Uterus (tissue), 4 donors: Measurements from ENCODE around the gene HOXA13. TPM values are rescaled to one million over a fixed set of nuclear protein-coding genes. Genes with fewer than 3 reads are reported as not detected.

Experiments
- DNase-seq, 2 donors: peaks; one replicate each; pipeline ENCODE4 v3.0.0-alpha.2; 2019 to 2020
- H3K27ac ChIP-seq, 2 donors: fragments of 200-600 bp; sonication (generic); 1 replicate in 1 of 2; 2 replicates in 1 of 2; pipeline ENCODE4 v1.5.1; 2016 to 2018
- H3K27me3 ChIP-seq, 2 donors: fragments of 200-600 bp; sonication (generic); one replicate each; pipeline ENCODE4 v1.5.1; 2018 to 2019; ENCODE audit warnings: control low read depth in 1 of 2
- H3K36me3 ChIP-seq, 2 donors: fragments of 200-600 bp; sonication (generic); one replicate each; pipeline ENCODE4 v1.5.1; 2019; ENCODE audit warnings: control low read depth in 1 of 2
- H3K4me1 ChIP-seq, 2 donors: fragments of 200-600 bp; sonication (generic); one replicate each; pipeline ENCODE4 v1.5.1; 2018 to 2019; ENCODE audit warnings: control low read depth in 1 of 2
- H3K4me3 ChIP-seq, 2 donors: fragments of 200-600 bp; sonication (generic); 1 replicate in 1 of 2; 2 replicates in 1 of 2; pipeline ENCODE4 v1.5.1; 2018 to 2019; ENCODE audit warnings: mild to moderate bottlenecking in 1 of 2
- H3K9me3 ChIP-seq, 2 donors: fragments of 200-600 bp; sonication (generic); one replicate each; pipeline ENCODE4 v1.5.1; 2019; ENCODE audit warnings: control low read depth in 1 of 2
- CTCF ChIP-seq, 4 experiments: fragments of 200-600 bp in 2 of 4; fragments of 450-650 bp in 2 of 4; sonication (generic) in 2 of 4; IDR thresholded peaks; one replicate each; pipeline ENCODE4 v1.5.1; 2016 to 2019; ENCODE audit warnings: antibody characterized with exemption in 4 of 4, mild to moderate bottlenecking in 2 of 4, moderate library complexity in 1 of 4
- POLR2A ChIP-seq, 2 donors: fragments of 450-650 bp; IDR thresholded peaks; one replicate each; pipeline ENCODE4 v1.6.1; 2016; ENCODE audit warnings: antibody characterized with exemption in 2 of 2, mild to moderate bottlenecking in 1 of 2, moderate library complexity in 1 of 2
- intact Hi-C: fragments of 100-400 bp; cut with DNase I; formaldehyde crosslinking; loops from one replicate; pipeline ENCODE4 v1.15.1; 2023; ENCODE audit warnings: low total_unique reads
- total RNA-seq, 4 donors: library from RNA; depleted of rRNA in 3 of 4; stranded (reverse); fragments of >200 nt in 3 of 4; gene quantifications; one replicate each; pipeline versions ENCODE4 v1.1.0 to v1.2.4, GENCODE V29; 2014 to 2023
- donor health status: DM: yes; HTN: yes; CAD: no.

Gene HOXA13
- total RNA-seq, 4 donors from 2014 or later: 0.40 to 27.5 (median 1.1) TPM

GRCh38 chr7:27243340-27244163, 43.7 kb upstream of the HOXA13 start:
- Histone ChIP-seq H3K27me3 (peaks cover 45 to 80% of the 10 kb centered on the region in 2 donors), H3K27ac (no peak overlapping the region), H3K9me3 (no peaks in the 10 kb centered on the region), H3K4me3 (peak overlapping the region in 1 of 2 donors; percentile 16), H3K4me1 (peaks cover 0 to 28% of the 10 kb centered on the region in 2 donors), H3K36me3 (no peaks in the 10 kb centered on the region)
- intact Hi-C loops: no loop called here
- no peak for TF ChIP-seq CTCF (IDR thresholded peaks at IDR 0.05)
- TF ChIP-seq POLR2A (IDR thresholded peaks at IDR 0.05): no peak
- DNase-seq: no peak

- H3K4me1 ChIP-seq: peaks cover 0 to 28% of the 10 kb centered on the region in 2 donors
- no peak for DNase-seq
- H3K27ac ChIP-seq: no peak within 1 kb of the TSS
- intact Hi-C loops: no loop called here
- no peaks in the 10 kb centered on the region for H3K9me3 ChIP-seq
- peak within 1 kb of the TSS in 1 of 2 donors; percentile 16 for H3K4me3 ChIP-seq
- H3K36me3 ChIP-seq: no peaks in the 10 kb centered on the region
- TF ChIP-seq POLR2A (IDR thresholded peaks at IDR 0.05) (no peak), CTCF (IDR thresholded peaks at IDR 0.05) (no peak)
- peaks cover 45 to 73% of the 10 kb centered on the region in 2 donors for H3K27me3 ChIP-seq
Observed at GRCh38 chr7:27242555-27243339, 42.9 kb upstream of the HOXA13 start, which contains the start of gene EVX1. Gene EVX1, plus strand, starts transcription at chr7:27242802. Its CDS starts 229 bp downstream, at chr7:27243031.

- no peaks in the 10 kb centered on the region for H3K9me3 ChIP-seq
- TF ChIP-seq CTCF (IDR thresholded peaks at IDR 0.05) (no peak), POLR2A (IDR thresholded peaks at IDR 0.05) (no peak)
- H3K27ac ChIP-seq: no peak overlapping the region
- DNase-seq: no peak
- no peak overlapping the region for H3K4me3 ChIP-seq
- H3K36me3 ChIP-seq: no peaks in the 10 kb centered on the region
- intact Hi-C loops: no loop called here
- peaks cover 45 to 67% of the 10 kb centered on the region in 2 donors for H3K27me3 ChIP-seq
- peaks cover 0 to 28% of the 10 kb centered on the region in 2 donors for H3K4me1 ChIP-seq
Observed at GRCh38 chr7:27242154-27242553, 42.3 kb upstream of the HOXA13 start.

- no peak for DNase-seq
- Histone ChIP-seq H3K36me3 (no peaks in the 10 kb centered on the region), H3K27ac (no peak overlapping the region), H3K27me3 (peaks cover 45 to 61% of the 10 kb centered on the region in 2 donors), H3K4me3 (no peak overlapping the region), H3K9me3 (no peaks in the 10 kb centered on the region), H3K4me1 (peaks cover 0 to 28% of the 10 kb centered on the region in 2 donors)
- no peak for TF ChIP-seq POLR2A (IDR thresholded peaks at IDR 0.05)
- no peak for TF ChIP-seq CTCF (IDR thresholded peaks at IDR 0.05)
- intact Hi-C loops: no loop called here
Observed at GRCh38 chr7:27241189-27242056, 41.5 kb upstream of the HOXA13 start.
